Esophagus squamous epithelium (tissue), 5 donors: ENCODE data around the gene CHMP4A. TPM values are rescaled to one million over a fixed set of nuclear protein-coding genes. Genes with fewer than 3 reads are reported as not detected.

Experiments
- DNase-seq: peaks from one replicate; lab custom pipeline; 2025; lab: John Stamatoyannopoulos, UW
- H3K27ac ChIP-seq, 4 donors: fragments of 200-600 bp; sonication (generic); one replicate each; pipeline ENCODE4 v1.5.1; 2016 to 2019; ENCODE audit warnings: mild to moderate bottlenecking in 1 of 4
- H3K27me3 ChIP-seq, 4 donors: fragments of 200-600 bp; sonication (generic); 1 replicate in 3 of 4; 2 replicates in 1 of 4; pipeline versions ENCODE4 v1.5.1 to v1.6.0; 2017 to 2021; ENCODE audit warnings: antibody characterized with exemption in 1 of 4
- H3K36me3 ChIP-seq, 3 donors: fragments of 200-600 bp; sonication (generic); one replicate each; pipeline ENCODE4 v1.5.1; 2016 to 2019
- H3K4me1 ChIP-seq, 3 donors: fragments of 200-600 bp; sonication (generic); one replicate each; pipeline ENCODE4 v1.5.1; 2017 to 2019
- H3K4me3 ChIP-seq, 4 donors: fragments of 200-600 bp; sonication (generic); 1 replicate in 3 of 4; 2 replicates in 1 of 4; pipeline ENCODE4 v1.5.1; 2016 to 2019; ENCODE audit warnings: mild to moderate bottlenecking in 2 of 4, moderate library complexity in 1 of 4
- H3K9me3 ChIP-seq, 3 donors: fragments of 200-600 bp; sonication (generic); one replicate each; pipeline ENCODE4 v1.5.1; 2016 to 2019
- POLR2A ChIP-seq, 4 donors: fragments of 450-650 bp; IDR thresholded peaks; one replicate each; pipeline ENCODE4 v1.6.1; 2017; ENCODE audit warnings: antibody characterized with exemption in 4 of 4, mild to moderate bottlenecking in 4 of 4, moderate library complexity in 3 of 4
- WGBS, 2 donors: methylation state at CpG; one replicate each; pipeline ENCODE4 v1.1.5; 2018; 5-methylcytosine and 5-hydroxymethylcytosine counted together
- intact Hi-C: fragments of 100-400 bp; cut with DNase I; formaldehyde crosslinking; loops from one replicate; pipeline ENCODE4 v1.15.0; 2022
- total RNA-seq, 4 donors: library from RNA; depleted of rRNA; stranded (reverse); fragments of >200 nt; gene quantifications; one replicate each; pipeline ENCODE4 v1.1.0, GENCODE V29; 2016
- TF ChIP-seq, protein P1 (sequence below), 6 experiments: fragments of 450-650 bp in 4 of 6; fragments of 200-600 bp in 2 of 6; sonication (generic) in 2 of 6; IDR thresholded peaks; one replicate each; pipeline ENCODE4 v1.5.1; 2016 to 2019; ENCODE audit warnings: antibody characterized with exemption in 6 of 6, mild to moderate bottlenecking in 4 of 6, moderate library complexity in 4 of 6
- donor health status: DM: yes; HTN: yes; CAD: no.

Gene CHMP4A
- total RNA-seq, 4 donors from 2014 or later, result 23.6 to 80.7 (median 62.8) TPM

- peaks cover 7 to 97% (median 28%) of the 10 kb centered on the region in 3 donors for H3K36me3 ChIP-seq
- DNase-seq, result no peak
These were observed 39.2 kb upstream of the CHMP4A start for GRCh38 chr14:24252289-24253124.

GRCh38 chr14:24251880-24252288, 38.6 kb upstream of the CHMP4A start:
- peaks cover 7 to 92% (median 25%) of the 10 kb centered on the region in 3 donors for H3K36me3 ChIP-seq
- no peak overlapping the region for H3K27ac ChIP-seq
- DNase-seq, result no peak
- no peak overlapping the region for H3K4me3 ChIP-seq
- H3K9me3 ChIP-seq, result no peaks in the 10 kb centered on the region
- H3K4me1 ChIP-seq, result no peaks in the 10 kb centered on the region
- TF ChIP-seq, protein P1, sequence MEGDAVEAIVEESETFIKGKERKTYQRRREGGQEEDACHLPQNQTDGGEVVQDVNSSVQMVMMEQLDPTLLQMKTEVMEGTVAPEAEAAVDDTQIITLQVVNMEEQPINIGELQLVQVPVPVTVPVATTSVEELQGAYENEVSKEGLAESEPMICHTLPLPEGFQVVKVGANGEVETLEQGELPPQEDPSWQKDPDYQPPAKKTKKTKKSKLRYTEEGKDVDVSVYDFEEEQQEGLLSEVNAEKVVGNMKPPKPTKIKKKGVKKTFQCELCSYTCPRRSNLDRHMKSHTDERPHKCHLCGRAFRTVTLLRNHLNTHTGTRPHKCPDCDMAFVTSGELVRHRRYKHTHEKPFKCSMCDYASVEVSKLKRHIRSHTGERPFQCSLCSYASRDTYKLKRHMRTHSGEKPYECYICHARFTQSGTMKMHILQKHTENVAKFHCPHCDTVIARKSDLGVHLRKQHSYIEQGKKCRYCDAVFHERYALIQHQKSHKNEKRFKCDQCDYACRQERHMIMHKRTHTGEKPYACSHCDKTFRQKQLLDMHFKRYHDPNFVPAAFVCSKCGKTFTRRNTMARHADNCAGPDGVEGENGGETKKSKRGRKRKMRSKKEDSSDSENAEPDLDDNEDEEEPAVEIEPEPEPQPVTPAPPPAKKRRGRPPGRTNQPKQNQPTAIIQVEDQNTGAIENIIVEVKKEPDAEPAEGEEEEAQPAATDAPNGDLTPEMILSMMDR (IDR thresholded peaks at IDR 0.05), result peak in 1 of 6 experiments; percentile 8
- no peak for TF ChIP-seq POLR2A (IDR thresholded peaks at IDR 0.05)
- intact Hi-C loops, result no loop called here
- no peaks in the 10 kb centered on the region for H3K27me3 ChIP-seq
- WGBS, 2 donors, result 88 to 100% methylated on average over 1 of the region's 1 CpG

More at GRCh38 chr14:24252289-24253124, 39.2 kb upstream of the CHMP4A start:
- no peak for TF ChIP-seq POLR2A (IDR thresholded peaks at IDR 0.05)
- TF ChIP-seq, protein P1 (IDR thresholded peaks at IDR 0.05), result no peak
- Histone ChIP-seq H3K4me3 (no peak overlapping the region), H3K27me3 (no peaks in the 10 kb centered on the region), H3K27ac (no peak overlapping the region), H3K4me1 (no peaks in the 10 kb centered on the region), H3K9me3 (no peaks in the 10 kb centered on the region)
- intact Hi-C loops, result no loop called here
- WGBS, 2 donors, result 53% methylated on average over 2 of the region's 11 CpGs; no CpG with 5 or more reads in 1 of the 2 donors

DNA sequence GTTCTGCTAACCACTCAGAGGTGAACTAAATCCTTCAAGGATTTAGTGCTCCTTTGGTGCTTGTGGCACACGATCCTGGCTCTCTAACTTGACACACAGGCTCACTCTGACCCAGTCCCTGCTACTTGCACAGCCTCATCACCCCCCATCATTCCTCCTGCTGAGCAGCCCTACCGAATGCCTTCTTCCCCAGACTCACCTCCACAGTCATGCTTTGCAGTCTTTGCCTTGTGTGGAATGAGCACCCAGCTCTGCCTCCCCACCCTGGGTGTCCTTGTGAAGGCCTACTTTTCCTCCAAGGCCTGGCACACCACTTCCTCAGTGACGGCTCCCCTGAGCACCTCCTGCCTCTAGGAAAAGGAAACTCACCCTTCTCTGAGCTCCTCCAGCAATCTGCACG, 37.1 kb upstream of the CHMP4A start:
- TF ChIP-seq, protein P1 (IDR thresholded peaks at IDR 0.05), result no peak
- TF ChIP-seq POLR2A (IDR thresholded peaks at IDR 0.05), result no peak
- WGBS, 2 donors, result 59 to 62% methylated on average over 4 of the region's 4 CpGs
- DNase-seq, result no peak
- no peaks in the 10 kb centered on the region for H3K9me3 ChIP-seq
- no peak overlapping the region for H3K27ac ChIP-seq
- H3K36me3 ChIP-seq, result peaks cover 7 to 76% (median 20%) of the 10 kb centered on the region in 3 donors
- no peaks in the 10 kb centered on the region for H3K4me1 ChIP-seq
- no peak overlapping the region for H3K4me3 ChIP-seq
- intact Hi-C loops, result no loop called here
- H3K27me3 ChIP-seq, result no peaks in the 10 kb centered on the region

- Histone ChIP-seq H3K36me3 (peaks cover 7 to 67% (median 11%) of the 10 kb centered on the region in 3 donors), H3K27me3 (no peaks in the 10 kb centered on the region), H3K4me3 (no peak overlapping the region), H3K4me1 (no peaks in the 10 kb centered on the region), H3K27ac (no peak overlapping the region), H3K9me3 (no peaks in the 10 kb centered on the region)
- intact Hi-C loops, result no loop called here
- DNase-seq, result no peak
- TF ChIP-seq, protein P1 (IDR thresholded peaks at IDR 0.05), result no peak
- no peak for TF ChIP-seq POLR2A (IDR thresholded peaks at IDR 0.05)
- WGBS, 2 donors, result 82 to 84% methylated on average over 8 to 9 of the region's 13 CpGs
These were observed 36.1 kb upstream of the CHMP4A start for GRCh38 chr14:24249230-24250021.
